HG03457 (cell line): ENCODE data around the gene HNRNPUL2.

ENCODE experiments used
- ATAC-seq: cut with Tn5 transposase; IDR thresholded peaks from one replicate; pipeline ENCODE4 v1.9.1; 2021; ENCODE audit warnings: moderate number of reproducible peaks; ENCODE audit not compliant: unreplicated experiment

Gene HNRNPUL2

DNA sequence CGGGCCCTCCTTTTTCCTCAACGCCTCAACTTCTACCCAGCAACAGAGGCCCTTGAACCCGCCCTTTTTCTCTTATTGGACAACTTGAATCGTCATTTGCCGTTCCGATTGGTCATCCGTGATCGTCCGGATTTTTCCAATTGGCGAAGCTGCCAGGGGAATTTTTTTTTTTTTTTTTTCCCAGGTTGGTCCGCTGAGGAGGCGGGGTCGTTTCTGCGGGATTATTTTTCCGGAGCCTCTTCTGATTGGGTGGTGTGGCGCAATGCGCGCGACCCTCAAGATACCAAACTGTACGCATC lies 564 bp upstream of the HNRNPUL2 start:
- peak; percentile 42 for ATAC-seq

DNA sequence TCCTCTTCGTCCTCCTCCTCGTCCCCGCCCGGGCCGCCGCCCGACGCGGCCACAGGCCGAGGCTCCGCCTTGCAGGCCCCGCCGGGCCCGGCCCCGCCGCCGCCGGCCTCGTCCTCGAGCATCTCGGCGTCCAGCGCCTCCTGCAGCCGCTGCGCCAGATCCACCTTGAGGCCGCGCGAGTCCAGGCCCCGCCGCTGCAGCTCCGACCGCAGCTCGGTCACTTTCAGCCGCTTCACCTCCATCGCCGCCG lies 417 bp downstream of the HNRNPUL2 start:
- ATAC-seq, result no peak

DNA sequence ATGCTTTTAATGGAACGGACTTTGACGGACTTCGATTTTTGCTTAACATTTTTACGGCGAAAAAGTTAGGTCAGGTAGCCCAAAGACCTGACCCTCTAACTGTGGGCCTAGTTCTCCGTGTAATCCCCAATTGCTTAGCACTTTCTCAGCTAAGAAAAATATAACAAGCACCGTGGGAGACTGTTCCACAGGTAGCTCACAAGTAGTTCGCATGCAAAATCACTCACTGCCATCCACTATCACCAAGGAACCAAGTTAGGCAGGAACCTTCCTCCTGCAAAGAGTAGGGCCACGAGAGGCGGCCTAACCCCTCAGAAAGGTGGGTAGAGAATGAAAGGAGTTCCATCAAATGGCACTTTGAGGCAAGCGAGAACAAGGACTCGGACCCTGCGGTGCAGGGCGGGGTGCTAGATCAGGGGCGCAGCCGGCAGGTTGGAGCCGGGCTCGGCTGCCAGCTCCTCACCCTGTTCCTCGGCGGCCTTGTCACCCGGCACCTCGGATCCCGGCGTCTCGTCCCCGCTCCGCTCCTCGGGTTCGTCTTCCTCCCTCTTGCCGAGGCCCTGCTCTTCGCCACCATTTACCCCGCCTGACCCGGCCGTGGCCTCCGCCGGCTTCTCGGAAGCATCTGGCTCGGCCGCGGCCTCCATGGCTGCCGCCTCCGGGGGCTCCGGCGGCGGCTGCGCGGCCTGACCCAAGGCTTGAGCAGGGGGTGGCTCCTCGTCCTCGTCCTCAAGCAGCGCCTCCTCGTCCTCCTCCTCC lies 922 bp downstream of the HNRNPUL2 start:
- ATAC-seq, result peak; percentile 1

DNA sequence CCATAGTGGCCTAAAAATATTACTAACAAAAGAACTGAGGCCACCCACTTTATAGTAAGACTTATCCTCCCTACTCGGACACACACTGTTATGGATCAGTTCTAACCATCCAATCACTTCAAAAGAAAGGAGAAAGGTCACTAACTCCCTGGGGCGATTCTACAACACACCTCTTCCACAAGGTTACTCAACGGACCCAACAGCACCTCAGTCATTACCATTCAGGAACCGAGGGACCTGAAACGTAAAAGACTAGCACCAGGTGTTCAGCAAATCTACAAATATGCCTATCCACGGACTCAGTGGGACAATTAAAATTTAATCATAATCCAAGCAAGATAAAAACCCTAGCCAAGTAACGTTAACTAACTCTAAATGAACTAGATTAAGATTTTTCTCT lies 1.6 kb downstream of the HNRNPUL2 start:
- ATAC-seq, result no peak

DNA sequence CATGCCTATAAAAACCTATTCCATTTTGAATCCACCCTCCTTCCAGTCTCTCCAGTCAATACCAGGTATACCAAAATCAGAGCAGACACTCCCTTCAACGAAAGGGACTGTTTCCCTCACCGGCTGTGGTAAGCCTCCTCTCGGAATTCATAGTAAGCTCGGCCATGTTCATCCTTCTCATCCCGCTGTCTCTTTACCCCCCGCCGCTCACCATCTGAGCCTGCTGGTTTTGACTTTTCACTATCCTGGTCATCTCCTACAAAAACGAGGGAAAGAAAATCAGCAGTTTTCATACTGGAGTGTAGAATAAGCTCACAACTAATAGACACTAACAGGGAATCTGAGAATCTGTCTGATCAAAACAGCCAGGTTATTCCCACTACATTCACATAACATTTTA lies 3.1 kb downstream of the HNRNPUL2 start:
- no peak for ATAC-seq

DNA sequence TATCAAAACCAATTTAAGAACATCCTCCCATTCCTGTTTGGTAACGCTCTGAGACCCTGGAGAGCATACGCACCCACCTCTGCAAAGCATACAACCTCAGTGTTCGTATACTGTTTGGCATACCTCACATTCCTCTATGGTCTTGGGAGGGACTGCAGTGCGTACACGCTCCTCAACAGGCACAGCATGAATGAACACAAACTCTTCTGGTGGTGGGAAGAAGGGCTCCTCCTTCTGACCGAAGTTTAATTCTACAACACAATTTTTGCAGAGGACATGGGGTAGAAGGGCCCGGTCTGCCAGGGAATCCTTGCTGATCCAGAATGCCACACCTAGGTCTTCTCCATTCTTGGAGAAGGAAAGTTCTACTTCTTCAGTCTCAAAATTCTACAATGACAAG lies 5.3 kb downstream of the HNRNPUL2 start:
- ATAC-seq, result no peak

DNA sequence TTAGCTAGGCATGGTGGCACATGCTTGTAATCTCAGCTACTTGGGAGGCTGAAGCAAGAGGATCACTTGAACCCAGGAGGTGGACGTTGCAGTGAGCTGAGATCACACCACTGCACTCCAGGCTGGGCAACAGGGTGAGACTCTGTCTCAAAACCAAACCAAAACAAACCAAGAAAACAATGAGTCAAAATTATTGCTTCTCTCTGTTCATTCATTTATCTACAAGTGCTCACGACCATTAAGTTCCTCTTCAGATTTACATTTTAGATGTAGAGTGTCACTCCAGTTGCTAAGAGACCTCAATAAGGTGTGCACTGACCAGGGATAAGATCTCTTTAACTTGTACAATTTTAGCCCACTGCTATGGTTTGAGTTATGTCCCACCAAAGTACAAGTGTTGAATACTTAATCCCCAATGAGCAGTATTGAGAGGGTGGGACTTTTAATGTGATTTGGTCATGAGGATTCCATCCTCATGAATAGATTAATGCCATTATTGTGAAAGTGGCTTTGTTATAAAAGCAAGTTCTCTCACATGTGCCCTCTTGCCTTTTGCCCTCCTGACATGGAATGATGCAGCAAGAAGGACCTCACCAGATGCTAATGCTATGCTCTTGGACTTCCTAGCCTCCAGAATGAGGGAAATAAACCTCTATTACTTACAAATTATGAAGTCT lies 7.8 kb downstream of the HNRNPUL2 start:
- no peak for ATAC-seq

DNA sequence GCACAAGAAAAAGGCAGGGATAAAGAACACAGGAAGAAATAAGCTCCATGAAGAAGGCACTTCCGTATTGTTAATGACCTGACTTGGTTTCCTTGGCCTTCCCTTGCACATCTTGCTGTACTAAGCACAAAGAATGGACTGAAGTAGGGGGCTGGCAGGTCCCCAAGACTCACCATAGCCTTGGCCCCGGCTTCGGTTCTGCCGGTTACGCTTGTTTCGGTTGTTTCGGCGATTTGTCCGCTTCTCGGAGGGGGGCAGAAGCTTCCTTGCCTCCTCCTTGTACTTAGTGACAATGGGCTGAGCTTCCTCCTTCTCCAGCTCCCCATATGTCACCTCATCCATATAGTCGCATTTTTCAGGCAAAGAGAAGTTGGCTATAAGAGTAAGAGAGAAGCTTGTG lies 10.4 kb downstream of the HNRNPUL2 start:
- no peak for ATAC-seq

DNA sequence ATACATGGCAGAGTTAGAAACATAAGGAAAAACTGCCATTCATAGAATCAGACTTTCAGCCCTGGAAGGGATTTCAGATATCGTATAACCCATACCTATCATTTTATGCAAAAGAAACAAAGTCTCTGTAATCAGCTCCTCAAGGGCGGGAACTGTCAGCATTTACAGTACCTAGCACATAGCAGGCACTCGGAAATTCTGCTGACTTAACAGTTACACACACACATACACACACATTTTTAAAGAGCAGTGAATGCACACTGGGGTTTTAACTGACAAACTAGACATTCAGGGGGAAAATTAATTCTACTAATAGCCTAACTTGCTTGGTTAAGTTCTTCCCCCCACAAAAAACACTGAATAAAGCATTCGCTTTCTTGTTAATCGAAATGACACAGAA lies 11.1 kb downstream of the HNRNPUL2 start:
- ATAC-seq, result no peak

DNA sequence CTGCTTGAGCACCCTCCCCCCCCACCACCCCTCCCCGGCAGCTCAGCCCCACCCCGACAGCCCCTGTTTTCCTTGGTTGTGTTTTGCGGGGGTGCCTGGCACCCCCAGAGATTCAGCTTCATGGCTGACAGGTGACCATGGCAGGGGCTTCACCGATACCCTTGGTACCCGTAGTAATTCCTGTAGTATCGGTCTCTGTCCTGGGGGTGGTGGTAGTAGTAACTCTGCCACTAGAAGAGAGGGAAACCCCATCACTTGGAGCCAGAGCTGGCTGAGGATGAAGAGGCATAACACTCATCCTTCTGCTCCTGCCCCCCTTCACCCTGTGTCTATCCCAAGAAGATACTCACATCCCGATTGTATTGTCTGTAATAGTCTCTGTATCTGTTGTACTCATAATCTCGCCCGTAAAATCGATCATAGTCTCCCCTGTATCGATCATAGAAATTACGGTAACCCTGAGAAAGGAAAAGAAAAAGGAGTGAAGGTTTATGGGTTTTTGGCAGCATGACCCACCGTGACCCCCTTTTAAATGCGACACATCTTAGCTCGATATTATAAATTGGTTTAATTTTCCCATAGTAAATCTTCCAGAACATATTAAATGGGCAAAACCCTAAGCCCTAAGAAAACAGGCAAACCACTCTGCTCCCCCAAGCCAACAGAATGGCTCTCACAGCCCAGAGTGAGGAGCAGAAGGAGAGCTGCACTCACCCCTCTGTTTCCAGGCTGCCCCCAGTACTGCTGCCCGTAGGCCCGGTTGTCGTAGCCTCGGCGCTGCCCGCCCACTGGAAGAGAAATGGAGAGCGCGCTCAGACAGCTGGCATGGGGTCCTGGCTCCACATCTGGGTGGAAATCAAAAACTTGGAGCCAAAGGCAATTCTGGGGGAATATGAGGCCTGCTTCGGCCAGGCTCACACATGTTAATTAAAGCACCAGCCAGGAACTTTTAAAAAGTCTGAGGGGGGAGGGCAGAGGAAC lies 11.8 kb downstream of the HNRNPUL2 start:
- no peak for ATAC-seq

DNA sequence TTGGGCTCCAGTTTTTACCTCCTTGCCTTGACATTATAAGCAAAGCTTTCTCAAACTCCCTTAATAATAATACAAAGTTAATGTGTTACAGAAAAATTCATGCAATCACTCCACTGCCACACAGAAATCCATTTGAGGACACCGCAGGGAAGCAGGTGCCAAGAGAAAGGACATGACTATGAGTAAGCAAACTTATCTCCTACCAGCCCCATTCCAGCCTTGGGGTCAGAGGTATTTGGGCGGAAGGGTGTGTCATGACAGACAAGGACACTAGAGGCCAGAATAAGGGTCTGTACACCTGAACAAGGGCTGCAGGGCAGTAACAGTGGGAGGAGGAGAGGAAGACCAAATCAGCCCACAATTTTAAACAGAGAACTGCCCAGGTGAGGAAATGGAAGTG lies 13.9 kb downstream of the HNRNPUL2 start:
- ATAC-seq, result no peak

DNA sequence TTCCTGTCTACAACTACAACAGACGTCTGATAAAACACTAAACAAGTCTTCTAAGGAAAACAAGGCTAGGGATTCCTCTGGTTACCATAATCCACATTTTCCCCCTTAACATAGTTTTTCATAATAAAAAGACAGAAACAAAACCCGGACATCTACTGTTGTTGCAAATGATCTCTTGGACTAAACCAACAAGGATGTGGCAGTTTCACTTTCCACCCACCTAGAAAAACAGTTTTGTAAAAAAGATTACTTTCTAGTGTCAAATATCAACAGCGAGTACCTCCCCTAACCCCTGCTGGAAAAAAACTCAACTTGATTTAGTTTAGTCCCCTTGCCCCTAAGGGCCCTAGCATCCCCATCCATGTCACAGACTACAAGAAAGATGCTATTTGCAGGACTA lies 14.4 kb downstream of the HNRNPUL2 start:
- no peak for ATAC-seq

DNA sequence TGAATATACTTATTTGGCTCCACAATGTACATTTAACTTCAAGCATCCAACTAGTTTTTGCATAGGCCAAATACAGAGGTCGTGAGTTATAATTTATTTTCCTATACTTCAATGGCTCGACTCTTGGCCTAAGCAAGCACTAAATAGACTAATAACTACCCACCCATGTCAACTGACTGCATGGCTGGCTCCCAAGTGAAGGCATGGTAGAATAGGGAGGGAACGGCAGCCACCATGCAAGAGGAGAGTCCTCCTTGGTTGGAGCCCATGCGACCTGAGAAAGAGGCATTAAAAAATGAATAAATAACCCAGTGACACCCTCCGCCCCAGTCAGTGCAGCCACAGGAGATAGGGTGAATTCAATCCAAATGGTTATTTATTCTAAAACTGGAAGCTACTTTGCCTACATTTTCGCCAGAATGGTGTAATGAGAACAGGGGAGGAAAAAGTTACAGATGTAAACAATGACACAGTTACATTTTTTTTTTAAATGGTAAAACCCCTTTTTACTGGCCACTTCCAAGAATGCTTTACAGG lies 14.9 kb downstream of the HNRNPUL2 start:
- no peak for ATAC-seq

DNA sequence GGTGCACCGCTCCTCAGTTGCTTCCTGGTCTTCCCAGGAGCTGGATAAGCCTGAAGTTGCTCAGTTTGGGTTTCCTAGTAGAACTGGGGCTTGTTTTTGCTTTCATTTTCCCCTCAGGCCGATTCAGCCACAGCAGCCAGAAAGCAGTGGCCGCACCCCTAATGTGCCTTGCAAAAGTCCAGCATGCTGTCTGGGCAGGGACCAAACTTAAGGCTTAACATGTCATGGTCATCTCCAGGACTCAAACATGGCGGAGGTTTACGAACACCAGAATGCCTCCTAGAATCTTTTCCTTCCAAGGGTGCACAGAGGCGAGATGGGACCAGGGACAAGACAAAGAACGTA lies 17.3 kb downstream of the HNRNPUL2 start:
- no peak for ATAC-seq

DNA sequence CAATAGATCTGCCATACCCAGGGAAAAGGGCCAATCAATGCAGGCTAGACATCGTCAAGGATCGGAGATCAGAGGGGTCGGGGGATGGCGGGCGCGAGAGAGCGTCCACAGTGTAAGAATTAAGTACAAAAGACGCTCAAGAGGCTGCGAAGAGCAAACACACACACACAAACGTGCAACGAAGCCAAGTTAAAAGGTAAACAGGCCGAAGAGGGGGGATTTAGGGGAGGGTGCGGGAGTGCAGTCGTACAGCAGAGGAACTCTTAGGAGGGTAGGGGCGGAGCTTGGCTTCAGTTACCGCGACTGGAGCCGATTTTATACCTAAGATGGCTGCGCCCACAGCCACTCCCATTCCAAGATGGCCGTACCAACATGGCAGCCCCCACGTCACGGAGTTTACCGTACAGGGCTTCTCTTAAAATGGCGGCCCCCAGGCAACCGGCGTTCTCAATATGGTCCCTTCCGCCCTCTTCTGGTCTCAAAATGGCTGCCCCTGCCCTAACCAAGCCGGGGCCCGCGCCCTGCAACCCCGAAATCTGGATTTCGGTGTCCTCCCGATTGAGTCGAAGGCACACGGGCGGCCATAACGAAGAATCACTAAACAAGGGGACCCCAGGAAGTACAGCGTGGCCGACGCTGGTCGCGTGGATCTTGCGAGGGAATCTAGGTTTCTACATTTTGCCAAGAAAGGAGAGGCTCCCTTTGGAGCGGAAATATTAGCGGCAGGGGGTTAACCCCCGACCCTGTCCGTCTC lies 17.8 kb downstream of the HNRNPUL2 start:
- peak; percentile 44 for ATAC-seq

DNA sequence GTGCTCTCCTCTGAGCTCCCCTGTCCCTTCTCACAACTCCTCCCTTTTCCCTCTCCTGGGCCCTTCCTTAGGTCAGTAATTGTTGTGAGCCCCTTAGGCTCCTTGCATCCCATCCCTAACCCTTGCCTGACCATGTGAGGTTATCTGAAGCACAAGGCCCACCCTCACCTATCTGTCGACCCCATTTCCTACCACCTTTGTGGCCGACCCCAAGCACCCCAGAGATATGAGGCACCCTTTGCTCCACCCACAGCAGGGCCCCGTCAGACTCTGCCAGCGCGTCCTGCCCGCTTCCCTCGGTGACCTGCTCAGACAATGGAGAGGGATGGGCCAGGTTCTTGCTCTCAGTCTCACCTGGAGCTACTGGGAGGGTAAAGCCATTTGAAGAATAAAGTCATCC lies 18.5 kb downstream of the HNRNPUL2 start:
- no peak for ATAC-seq

DNA sequence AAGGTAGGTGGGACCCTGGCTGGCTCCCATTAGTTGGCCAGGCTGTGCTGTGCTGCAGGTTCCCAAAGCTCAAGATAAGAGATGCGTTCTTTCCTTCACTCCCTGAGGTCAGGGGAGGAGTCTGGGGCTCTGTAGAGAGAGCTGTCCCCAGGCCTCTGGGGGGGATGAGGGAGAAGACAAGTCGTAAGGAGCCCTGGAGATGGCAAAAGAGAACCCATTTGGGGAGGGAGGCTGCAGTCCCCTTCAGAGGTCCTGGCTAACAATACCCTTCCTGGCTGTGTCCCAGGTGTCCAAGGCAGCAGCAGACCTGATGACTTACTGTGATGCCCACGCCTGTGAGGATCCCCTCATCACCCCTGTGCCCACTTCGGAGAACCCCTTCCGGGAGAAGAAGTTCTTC lies 18.9 kb downstream of the HNRNPUL2 start:
- no peak for ATAC-seq

DNA sequence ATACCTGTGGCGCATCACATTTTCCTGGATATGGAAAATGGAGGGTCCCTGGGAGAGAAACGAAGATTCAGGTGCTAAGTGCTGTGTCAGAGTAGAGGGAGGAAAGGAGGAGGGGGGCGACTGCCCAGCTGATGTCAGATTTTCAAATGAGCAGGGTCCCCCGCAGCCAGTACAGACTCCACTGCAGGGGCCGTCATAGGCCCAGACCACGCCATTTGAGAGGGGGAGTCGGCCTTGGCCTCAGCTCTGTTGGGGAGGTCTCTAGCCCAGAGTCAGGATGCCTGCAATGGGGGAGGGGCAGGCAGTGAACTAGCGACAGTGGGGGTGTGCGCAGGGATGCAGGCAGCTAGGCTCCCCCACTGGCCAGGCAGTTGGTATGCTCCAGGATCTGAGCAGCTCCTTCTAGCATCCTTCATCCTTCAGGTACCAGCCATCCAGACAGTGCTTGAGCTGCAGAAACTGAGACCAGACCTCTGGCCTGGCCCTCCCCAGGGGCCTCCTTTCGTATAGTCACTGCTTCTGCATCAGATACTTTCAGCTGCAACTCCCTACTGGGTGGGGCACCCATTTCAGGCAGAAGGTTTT lies 19.9 kb downstream of the HNRNPUL2 start, which contains the start of the genes BSCL2 and GNG3:
BSCL2 (minus strand) TSS at position 148 of the 585 bp plus-strand sequence. CDS start 229 bp downstream, outside the sequence.
GNG3 (plus strand) TSS at position 400 of the 585 bp plus-strand sequence. CDS start 620 bp downstream, outside the sequence.
- ATAC-seq, result no peak

DNA sequence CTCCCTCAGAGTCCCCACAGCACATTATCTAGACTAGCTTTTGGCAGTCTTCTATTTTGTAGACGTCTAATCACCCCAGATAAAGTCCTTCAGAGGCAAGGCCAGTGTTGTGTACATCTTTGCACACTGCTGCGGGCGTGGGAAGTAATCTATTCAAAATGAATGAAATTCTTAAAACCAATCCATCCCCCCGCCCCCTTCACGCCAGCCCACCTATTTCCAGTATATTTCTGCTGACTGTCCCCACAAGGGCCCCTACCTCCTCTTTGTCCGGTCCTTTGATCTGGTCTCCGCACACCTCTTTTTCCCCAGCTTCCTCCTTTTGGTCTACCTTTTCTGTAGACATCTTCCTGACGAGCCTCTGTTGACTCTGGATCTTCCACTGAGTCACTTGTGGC lies 20.4 kb downstream of the HNRNPUL2 start:
- ATAC-seq, result no peak
